ENCODE results near the gene TSPAN33.

DNA sequence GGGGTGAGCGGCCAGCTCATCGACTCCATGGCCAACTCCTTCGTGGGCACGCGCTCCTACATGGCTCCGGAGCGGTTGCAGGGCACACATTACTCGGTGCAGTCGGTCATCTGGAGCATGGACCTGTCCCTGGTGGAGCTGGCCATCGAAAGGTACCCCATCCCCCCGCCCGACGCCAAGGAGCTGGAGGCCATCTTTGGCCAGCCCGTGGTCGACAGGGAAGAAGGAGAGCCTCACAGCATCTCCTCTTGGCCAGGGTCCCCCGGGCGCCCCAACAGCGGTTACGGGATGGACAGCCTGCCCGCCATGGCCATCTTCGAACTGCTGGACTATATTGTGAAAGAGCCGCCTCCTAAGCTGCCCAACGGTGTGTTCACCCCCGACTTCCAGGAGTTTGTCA lies 17.4 kb upstream of the TSPAN33 start:
- TF ChIP-seq, protein P1, sequence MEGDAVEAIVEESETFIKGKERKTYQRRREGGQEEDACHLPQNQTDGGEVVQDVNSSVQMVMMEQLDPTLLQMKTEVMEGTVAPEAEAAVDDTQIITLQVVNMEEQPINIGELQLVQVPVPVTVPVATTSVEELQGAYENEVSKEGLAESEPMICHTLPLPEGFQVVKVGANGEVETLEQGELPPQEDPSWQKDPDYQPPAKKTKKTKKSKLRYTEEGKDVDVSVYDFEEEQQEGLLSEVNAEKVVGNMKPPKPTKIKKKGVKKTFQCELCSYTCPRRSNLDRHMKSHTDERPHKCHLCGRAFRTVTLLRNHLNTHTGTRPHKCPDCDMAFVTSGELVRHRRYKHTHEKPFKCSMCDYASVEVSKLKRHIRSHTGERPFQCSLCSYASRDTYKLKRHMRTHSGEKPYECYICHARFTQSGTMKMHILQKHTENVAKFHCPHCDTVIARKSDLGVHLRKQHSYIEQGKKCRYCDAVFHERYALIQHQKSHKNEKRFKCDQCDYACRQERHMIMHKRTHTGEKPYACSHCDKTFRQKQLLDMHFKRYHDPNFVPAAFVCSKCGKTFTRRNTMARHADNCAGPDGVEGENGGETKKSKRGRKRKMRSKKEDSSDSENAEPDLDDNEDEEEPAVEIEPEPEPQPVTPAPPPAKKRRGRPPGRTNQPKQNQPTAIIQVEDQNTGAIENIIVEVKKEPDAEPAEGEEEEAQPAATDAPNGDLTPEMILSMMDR (IDR thresholded peaks at IDR 0.05), result no peak
- TF ChIP-seq POLR2A (IDR thresholded peaks at IDR 0.05), result no peak
